Measurements from ENCODE around the gene PGM5.
"Not testable (repeated sequence)": the region's sequence is repeated elsewhere in the genome, so short reads cannot be mapped to it uniquely, and the experiment has no call there.

- TF ChIP-seq FOXJ3 (CRISPR knock-in tag; IDR thresholded peaks at IDR 0.05; ENCODE audit: borderline replicate concordance); ARID4B (CRISPR knock-in tag; IDR thresholded peaks at IDR 0.05; ENCODE audit: borderline replicate concordance); CTCF (IDR thresholded peaks at IDR 0.05): not testable (repeated sequence)
Observed at GRCh38 chr9:68397796-68398195, 41.4 kb downstream of the PGM5 start.
